ENCODE data around the gene UTRN. TPM values are rescaled to one million over a fixed set of nuclear protein-coding genes. Genes with fewer than 3 reads are reported as not detected.

The UTRN gene
- total RNA-seq, 2 donors from 2014 or later: 150 to 188 TPM

DNA sequence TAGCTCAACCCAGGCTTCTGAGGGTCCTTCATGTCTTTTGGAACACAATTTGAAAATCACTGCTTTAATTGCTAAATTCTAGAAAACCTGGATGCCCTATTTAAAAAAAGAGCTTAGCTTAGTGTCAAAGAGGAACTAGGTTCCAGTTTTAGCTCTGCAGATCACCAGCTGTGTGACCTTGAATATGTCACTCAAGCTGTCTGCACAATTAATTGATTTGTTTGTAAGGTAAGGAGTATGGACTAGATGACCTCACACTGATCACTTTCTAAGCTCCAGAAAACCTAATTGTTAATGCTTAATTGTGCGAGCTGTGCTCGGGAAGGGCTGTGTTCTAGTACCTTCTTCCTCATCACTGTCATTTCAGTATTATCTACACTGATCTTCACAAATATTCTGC, 26.2 kb downstream of the UTRN start:
- 92% methylated on average over 2 of the region's 2 CpGs for WGBS
- intact Hi-C loops (cut with DNase I): no loop called here
- H3K27me3 ChIP-seq (replicated peaks; ENCODE audit: insufficient read depth): no peaks in the 10 kb centered on the region
- no peak overlapping the region for H3K27ac ChIP-seq
- no peaks in the 10 kb centered on the region for H3K4me1 ChIP-seq (replicated peaks)
- no peak overlapping the region for H3K4me3 ChIP-seq
- TF ChIP-seq POLR2A (IDR thresholded peaks at IDR 0.05) (no peak), POLR2AphosphoS5 (IDR thresholded peaks at IDR 0.05) (no peak)
- TF ChIP-seq, protein P1, sequence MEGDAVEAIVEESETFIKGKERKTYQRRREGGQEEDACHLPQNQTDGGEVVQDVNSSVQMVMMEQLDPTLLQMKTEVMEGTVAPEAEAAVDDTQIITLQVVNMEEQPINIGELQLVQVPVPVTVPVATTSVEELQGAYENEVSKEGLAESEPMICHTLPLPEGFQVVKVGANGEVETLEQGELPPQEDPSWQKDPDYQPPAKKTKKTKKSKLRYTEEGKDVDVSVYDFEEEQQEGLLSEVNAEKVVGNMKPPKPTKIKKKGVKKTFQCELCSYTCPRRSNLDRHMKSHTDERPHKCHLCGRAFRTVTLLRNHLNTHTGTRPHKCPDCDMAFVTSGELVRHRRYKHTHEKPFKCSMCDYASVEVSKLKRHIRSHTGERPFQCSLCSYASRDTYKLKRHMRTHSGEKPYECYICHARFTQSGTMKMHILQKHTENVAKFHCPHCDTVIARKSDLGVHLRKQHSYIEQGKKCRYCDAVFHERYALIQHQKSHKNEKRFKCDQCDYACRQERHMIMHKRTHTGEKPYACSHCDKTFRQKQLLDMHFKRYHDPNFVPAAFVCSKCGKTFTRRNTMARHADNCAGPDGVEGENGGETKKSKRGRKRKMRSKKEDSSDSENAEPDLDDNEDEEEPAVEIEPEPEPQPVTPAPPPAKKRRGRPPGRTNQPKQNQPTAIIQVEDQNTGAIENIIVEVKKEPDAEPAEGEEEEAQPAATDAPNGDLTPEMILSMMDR (IDR thresholded peaks at IDR 0.05): no peak
- H3K36me3 ChIP-seq: no peaks in the 10 kb centered on the region
- H3K9me3 ChIP-seq: no peaks in the 10 kb centered on the region
- DNase-seq (ENCODE audit: low spot score): no peak

DNA sequence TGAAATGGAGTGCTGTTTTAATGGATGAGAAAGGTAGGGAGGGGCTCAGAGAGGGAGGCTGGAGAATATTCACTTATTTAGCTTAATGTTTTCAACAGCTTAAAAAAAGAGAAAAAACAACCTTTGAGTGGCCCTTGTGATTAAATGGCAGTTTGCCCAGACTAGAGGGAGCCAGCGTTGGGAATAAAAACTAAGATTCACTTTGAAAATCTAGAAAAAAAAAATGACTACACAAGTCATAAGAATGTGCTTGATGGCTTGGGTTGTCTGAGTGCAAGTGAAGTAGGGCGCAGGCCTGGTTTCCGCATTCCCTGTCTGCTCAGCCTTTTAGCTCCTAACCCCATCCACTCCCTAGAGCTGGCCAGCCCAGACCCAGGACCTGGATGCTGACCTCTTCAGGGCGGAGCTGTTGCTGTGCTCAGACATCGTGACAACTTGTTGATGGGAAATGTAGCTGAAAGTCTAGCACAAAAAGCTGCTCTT, 28.9 kb downstream of the UTRN start:
- Histone ChIP-seq H3K27me3 (replicated peaks; ENCODE audit: insufficient read depth) (no peaks in the 10 kb centered on the region), H3K4me1 (replicated peaks) (no peaks in the 10 kb centered on the region), H3K4me3 (no peak overlapping the region), H3K27ac (peak overlapping the region in 1 of 2 donors; percentile 40), H3K9me3 (no peaks in the 10 kb centered on the region), H3K36me3 (no peaks in the 10 kb centered on the region)
- 66% methylated on average over 5 of the region's 5 CpGs for WGBS
- intact Hi-C loops (cut with DNase I): no loop called here
- no peak for DNase-seq (ENCODE audit: low spot score)
- TF ChIP-seq POLR2A (IDR thresholded peaks at IDR 0.05): no peak
- no peak for TF ChIP-seq POLR2AphosphoS5 (IDR thresholded peaks at IDR 0.05)
- TF ChIP-seq, protein P1 (IDR thresholded peaks at IDR 0.05): no peak

DNA sequence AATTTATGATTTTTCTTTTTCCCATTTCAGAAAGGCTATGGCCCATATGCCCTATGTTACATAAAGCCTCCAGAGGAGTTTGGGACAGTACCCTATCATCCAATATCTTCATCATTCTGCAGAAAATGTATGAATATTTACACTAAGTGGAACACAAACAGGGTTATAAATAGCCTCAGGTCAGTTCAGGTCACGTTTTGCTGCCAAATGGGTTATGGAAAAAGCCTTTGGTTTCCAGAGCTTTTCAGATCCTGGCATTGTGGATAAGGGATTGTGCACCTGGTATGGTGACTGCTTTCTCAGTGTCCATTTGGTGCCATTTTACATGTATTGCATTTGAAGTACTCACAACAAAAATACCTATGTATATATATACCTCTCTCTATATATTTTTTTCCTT, 29.4 kb downstream of the UTRN start:
- peak overlapping the region in 1 of 2 donors; percentile 40 for H3K27ac ChIP-seq
- DNase-seq (ENCODE audit: low spot score): no peak
- no peaks in the 10 kb centered on the region for H3K9me3 ChIP-seq
- no peaks in the 10 kb centered on the region for H3K4me1 ChIP-seq (replicated peaks)
- TF ChIP-seq POLR2AphosphoS5 (IDR thresholded peaks at IDR 0.05): no peak
- no peak for TF ChIP-seq POLR2A (IDR thresholded peaks at IDR 0.05)
- TF ChIP-seq, protein P1 (IDR thresholded peaks at IDR 0.05): no peak
- 58% methylated on average over 1 of the region's 1 CpG for WGBS
- H3K4me3 ChIP-seq: no peak overlapping the region
- intact Hi-C loops (cut with DNase I): no loop called here
- H3K27me3 ChIP-seq (replicated peaks; ENCODE audit: insufficient read depth): no peaks in the 10 kb centered on the region
- no peaks in the 10 kb centered on the region for H3K36me3 ChIP-seq

DNA sequence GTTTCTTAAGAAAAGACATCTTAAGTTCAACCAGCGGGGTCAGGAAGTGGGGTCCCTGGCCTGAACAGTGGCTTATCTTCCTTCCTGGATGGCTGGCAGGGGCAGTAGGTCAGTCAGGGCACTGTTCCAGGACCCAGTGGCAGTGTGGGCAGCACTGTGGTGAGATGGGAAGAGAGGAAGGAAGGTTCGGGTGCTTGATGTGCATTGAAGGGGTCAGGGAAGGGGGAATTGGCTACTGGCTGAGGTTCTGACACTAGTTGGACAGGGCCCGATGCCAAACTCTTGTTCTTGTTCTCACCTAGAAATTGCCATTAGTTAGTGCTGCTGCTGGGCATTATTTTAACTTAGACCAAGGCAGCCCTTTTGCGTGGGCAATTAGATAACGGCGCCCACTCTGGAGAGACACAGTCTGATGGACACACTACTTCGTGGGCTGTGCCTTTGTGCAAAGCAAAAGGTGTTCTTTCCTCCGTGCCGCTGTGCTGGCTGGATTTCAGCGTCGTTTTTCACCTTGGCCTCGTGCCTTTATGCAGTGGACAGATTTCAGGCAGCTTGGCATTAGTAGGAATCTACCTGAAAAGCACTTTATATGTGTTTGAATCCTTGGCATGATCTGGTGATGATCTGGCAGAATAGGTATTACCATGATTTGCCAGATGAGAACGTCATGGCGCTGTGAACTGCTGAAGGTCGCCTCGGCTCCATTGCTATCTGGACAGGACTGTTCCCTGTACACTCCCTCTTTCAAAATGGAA, 30.3 kb downstream of the UTRN start:
- TF ChIP-seq POLR2A (IDR thresholded peaks at IDR 0.05) (no peak), POLR2AphosphoS5 (IDR thresholded peaks at IDR 0.05) (no peak)
- TF ChIP-seq, protein P1 (IDR thresholded peaks at IDR 0.05): no peak
- H3K36me3 ChIP-seq: no peaks in the 10 kb centered on the region
- intact Hi-C loops (cut with DNase I): no loop called here
- DNase-seq (ENCODE audit: low spot score): no peak
- H3K9me3 ChIP-seq: no peaks in the 10 kb centered on the region
- H3K4me3 ChIP-seq: no peak overlapping the region
- H3K27me3 ChIP-seq (replicated peaks; ENCODE audit: insufficient read depth): no peaks in the 10 kb centered on the region
- WGBS: 43% methylated on average over 16 of the region's 16 CpGs
- peak overlapping the region; percentile 40 to 45 for H3K27ac ChIP-seq
- H3K4me1 ChIP-seq (replicated peaks): no peaks in the 10 kb centered on the region
